Islet precursor cell (in vitro differentiated cells): ENCODE measurements around the gene GRK1.

Source experiments
- DNase-seq: peaks from one replicate; pipeline ENCODE4 v3.0.0-alpha.2; 2018

Gene GRK1

GRCh38 chr13:113632706-113633484 is 34.1 kb upstream of the GRK1 start:
- no peak for DNase-seq

DNA sequence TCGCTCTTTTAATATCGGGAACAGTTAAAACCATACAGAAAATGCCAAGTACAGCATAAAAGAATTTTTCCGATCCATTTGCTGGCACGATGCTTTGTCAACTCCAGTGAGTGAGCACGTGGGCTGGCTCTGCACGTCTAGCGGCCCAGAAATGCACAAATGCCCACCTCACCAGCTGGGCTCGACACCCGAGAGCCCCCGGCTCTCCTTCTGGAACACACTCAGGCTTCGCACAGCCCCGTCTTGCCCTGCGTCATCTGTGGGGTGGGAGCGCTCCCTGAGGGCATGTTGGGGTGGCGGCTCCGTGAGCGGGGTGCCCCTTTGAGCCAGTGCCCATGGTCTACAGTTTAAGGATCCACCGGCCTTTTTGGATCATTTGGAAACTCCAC is 33.5 kb upstream of the GRK1 start:
- no peak for DNase-seq

DNA sequence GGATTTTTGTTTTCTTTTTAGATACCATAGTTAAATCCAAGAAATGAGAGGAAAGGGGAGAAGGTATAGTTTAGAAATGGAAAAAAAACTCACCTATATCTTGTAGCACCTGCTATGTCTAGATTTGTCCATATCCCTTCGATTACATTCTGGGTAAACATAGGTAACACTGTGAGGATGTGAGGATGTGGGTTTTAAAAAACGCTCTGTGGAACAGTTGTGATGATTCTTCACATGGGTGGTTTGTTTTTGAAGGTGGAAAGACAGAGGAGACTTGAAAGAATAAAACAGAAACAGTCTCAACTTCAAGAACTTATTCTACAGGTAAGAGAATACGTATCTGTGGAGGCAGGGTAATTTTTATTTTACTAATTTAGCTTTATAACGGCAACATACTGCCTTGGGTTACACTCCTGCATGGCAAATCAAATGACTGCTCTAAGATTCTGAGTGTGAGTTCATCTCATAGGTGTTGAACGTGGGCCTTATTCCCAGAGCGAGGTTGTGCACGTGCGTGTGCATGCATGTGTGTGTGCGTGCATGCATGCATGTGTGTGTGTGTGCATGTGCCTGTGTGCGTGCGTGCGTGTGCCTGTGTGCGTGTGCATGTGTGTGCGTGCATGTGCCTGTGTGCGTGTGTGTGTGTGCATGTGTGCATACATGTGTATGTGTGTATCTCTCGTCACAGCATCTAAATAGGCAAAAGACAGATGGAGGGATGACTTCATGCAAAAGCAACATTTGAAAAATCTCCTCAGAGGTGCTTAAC is 32.6 kb upstream of the GRK1 start:
- no peak for DNase-seq

- no peak for DNase-seq
Observed at GRCh38 chr13:113635048-113635420, 32.0 kb upstream of the GRK1 start.

DNA sequence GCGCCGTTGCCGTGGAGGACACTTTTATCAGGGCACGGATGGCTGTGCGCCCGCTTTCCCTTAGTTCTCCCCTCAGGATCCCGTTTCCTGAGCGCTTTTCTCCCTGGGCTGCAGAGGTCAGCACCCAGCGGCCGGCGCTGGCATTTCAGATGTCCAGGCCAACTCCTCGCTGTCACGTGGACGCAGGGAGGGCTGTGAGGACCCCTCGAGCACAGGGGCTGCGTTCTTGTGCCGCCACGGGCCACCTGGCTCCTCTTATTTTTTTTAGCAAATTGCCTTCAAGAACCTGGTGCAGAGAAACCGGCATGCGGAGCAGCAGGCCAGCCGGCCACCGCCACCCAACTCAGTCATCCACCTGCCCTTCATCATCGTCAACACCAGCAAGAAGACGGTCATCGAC is 31.3 kb upstream of the GRK1 start:
- DNase-seq: no peak

GRCh38 chr13:113636266-113636963 is 30.6 kb upstream of the GRK1 start:
- peak; percentile 39 for DNase-seq

DNA sequence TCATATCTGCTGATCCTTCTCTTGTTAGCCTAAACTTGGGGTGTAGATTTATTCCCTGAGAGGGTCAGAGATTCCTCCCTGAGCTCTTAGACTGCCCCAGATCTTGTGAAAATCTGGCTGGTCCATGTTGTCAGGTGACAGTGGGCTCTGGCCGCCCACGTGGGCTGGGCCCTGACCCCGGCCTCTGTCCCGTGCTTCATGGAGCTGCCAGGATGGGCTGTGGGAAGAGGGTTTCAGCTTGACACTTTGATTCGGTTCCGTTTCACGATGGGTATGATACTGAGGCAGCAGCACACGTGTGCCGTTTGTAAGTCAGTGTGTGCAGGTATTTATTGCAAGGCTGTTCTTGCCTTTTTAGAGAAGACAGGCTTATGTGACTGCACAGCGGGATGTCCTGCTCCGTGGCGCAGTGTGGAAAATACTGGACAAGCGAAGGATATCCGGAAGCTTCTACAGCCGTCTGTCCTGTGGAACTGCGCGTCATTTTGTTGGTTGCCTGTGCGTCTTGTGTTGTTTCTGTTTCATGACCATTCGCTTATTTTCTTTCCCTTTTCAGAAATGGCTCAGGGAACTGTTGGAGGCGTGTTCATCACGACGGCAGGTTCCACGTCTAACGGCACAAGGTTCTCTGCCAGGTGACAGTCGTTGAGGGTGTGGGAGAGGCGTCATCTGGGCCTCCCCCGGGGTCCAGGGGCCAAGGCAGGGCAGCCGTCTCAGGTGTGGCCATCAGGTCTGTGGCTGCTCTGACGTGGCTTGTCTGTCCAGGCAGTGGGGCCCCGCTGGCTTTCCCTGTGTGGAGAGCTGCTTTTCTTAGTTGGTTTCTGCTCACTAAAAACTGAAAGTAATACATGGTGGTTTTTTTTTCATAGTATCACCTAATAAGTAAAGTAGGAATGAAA is 29.5 kb upstream of the GRK1 start:
- DNase-seq: peak; percentile 45

- DNase-seq: no peak
Observed at GRCh38 chr13:113638173-113638746, 28.8 kb upstream of the GRK1 start.

DNA sequence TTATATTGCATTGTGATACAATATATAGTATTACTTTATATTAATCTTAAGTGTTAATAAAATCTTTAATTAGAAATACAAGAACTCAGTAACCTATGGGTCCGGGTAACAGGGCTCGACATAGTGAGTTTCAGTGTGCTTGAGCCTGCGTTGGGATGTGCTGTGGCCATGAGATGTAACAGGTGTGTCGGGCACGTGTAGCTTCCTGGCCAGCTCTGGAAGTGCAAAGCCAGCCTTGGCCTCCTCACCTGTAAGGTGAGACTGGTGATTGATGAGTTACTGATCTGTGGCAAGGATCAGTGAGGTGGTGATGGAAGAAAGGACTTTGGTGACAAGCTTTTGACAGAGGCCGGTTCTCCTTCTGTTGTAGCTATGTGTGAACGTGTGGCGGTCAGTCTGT is 28.2 kb upstream of the GRK1 start:
- peak; percentile 35 for DNase-seq

DNA sequence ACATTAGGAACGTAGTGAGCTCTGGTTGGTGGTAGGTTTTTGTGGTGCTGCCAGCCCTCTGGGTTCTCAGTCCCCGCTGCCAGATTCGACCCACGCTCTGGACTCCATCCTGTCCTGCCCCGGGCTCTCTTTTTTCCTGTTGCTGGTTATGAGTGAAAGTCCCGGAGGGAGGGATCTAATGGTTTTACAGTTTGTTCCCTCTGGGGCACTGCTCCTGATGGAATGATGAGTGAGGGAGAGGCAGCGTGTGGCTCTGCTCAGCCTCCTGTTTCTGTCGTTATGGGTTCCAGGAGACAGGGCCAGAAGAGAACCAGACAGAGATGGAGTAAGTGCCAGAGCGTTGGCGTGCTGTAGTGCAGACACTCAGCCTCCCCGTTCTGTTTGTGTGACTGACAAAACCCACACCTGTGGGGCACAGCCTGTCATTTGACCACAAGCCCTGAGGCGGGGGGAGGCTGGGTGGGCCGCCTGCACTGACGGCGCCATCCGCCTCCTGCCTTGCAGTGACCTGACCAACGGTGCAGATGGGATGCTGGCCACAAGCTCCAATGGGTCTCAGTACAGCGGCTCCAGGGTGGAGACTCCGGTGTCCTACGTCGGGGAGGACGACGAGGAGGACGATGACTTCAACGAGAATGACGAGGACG is 27.3 kb upstream of the GRK1 start:
- peak; percentile 47 for DNase-seq

- no peak for DNase-seq
Observed at GRCh38 chr13:113641426-113641825, 25.6 kb upstream of the GRK1 start.

DNA sequence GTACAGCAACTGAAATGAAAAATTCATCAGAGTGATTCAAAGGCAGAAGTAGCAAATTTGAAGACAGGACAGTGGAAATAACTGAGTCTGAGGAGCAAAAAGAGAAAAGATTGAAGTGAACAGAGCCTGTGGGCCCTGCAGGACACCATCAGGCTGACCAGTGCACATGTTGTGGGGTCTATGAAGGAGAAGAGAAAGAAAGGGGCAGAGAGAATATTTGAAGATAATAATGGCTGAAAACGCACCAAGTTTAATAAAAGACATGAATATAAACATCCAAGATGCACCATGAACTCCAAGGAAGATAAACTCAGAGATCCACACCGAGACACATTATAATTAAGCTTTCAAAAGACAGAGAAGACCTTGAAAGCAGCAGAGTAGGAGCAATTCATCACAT is 24.5 kb upstream of the GRK1 start:
- DNase-seq: no peak

GRCh38 chr13:113643593-113643992 is 23.4 kb upstream of the GRK1 start:
- DNase-seq: no peak

DNA sequence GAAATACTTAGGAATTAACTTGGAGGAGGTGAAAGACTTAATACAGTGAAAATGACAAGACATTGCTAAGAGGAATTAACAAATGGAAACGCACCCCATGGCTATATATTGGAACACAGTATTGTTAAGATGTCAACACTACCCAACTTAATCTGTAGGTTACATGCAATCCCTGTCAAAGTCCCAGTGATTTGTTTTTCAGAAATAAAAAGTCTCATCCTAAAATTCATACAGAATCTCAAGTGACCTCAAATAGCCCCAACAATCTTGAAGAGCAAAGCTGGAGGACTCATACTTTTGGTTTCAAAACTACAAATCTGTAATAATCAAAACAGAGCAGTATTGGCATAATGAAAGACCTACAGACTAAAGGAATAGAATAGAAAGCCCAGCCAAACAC is 22.2 kb upstream of the GRK1 start:
- DNase-seq: no peak

DNA sequence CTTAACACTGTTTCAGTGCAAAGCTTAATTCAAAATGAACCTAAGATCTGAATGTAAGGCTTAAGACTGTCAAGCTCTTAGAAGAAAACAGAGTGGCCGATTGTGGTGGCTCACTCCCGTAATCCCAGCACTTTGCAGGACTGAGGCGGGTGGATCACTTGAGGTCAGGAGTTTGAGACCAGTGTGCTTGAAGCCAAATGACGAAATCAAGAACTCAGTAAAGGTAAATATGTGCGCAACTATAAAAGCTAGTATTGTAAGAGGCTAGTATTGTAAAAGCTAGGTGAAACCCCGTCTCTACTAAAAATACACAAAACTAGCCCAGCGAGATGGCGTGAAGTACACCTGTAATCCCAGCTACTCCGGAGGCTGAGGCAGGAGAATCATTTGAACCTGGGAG is 21.7 kb upstream of the GRK1 start:
- no peak for DNase-seq

GRCh38 chr13:113646376-113646775 is 20.6 kb upstream of the GRK1 start:
- peak; percentile 16 for DNase-seq

DNA sequence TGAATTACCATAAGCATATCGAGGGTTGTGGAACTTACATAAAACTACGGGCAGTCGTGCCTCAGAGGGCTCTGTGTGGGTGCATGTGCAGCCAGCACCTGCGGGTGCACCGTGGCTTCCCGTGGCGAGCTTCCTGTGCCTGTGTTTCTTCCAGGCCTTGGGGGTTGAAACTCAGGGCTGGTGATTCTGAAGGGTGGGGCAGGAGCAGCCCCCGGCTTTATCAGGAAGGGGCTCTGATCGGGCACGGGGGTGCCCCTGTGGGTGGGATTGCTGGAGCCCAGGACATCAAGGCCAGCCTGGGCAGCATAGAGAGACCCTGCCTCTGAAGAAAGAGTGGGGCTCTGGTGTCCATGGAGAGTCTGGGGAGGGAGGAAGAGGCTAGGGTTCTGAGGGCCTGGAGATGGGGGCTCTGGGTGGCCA is 20.1 kb upstream of the GRK1 start:
- DNase-seq: peak; percentile 31

- DNase-seq: peak; percentile 36
Observed at GRCh38 chr13:113647351-113648215, 19.4 kb upstream of the GRK1 start.

DNA sequence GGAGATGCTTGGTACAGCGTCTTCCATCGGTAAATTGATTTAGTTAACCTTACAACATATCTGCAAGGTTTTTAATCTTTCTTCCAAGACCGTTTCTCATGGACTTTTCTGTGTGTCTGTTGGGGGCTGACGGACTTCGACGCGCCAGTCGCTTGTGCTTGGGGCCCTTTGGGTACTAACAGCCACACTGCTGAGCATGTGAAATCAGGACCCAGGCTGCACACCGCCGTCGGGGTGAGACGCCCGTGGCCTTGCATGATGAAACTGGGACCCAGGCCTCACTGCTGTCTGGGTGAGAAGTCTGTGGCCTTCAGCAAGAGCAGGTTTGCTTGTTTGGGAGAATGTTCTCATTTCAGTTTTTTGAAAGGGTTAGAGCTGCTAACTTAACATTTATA is 18.8 kb upstream of the GRK1 start:
- DNase-seq: peak; percentile 43

GRCh38 chr13:113649212-113649611 is 17.8 kb upstream of the GRK1 start:
- peak; percentile 43 for DNase-seq

GRCh38 chr13:113650275-113650674 is 16.7 kb upstream of the GRK1 start:
- DNase-seq: peak; percentile 31
